HG03135 (cell line): Measurements from ENCODE around the gene POLE.

ENCODE experiments used
- ATAC-seq: cut with Tn5 transposase; IDR thresholded peaks from one replicate; pipeline ENCODE4 v1.9.1; 2021; ENCODE audit warnings: mild to moderate bottlenecking, moderate library complexity; ENCODE audit not compliant: unreplicated experiment

The POLE gene

DNA sequence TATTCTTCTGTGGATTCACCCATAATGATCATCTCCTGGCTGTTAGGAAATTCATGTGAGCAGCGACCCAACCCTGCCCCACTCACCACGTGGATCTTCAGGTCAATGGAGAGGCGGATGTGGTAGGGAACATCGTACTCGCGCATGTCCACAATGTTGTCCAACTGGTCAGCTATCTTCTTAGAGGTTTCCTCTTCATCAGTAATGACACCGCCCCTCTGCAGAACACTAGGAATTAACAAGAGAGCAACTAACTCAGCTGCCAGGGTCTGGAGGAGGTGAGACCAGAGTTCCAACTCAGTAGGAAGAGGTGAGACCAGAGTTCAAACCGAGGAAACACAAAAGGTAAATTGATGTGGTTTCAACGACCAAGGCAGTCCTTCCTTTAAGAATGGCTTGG, 9.7 kb downstream of the POLE start:
- no peak for ATAC-seq

- no peak for ATAC-seq
Measured at GRCh38 chr12:132675757-132676432, 11.2 kb downstream of the POLE start.

- ATAC-seq = no peak
Measured at GRCh38 chr12:132674561-132674960, 12.6 kb downstream of the POLE start.

- no peak for ATAC-seq
Measured at GRCh38 chr12:132673288-132674179, 13.6 kb downstream of the POLE start.

DNA sequence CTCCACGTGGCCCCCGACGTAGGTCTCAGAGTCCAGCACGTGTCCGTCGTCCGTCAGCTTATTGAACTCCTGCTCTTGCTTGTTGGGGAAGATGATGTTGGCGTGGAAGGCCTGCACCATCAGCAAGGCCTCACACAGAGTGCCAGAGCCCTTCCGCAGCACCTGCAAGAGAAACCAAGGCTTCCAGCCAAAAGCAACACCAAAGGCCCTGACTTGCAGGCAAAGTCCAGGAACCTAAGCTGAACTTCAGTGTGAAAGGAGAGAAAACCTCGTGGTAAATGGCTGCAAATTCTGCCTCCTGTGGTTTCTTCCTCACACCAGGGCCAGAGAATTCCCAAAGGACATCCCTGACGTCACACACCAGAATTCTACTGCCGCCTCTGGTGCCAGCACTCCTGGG, 14.5 kb downstream of the POLE start:
- no peak for ATAC-seq

- no peak for ATAC-seq
Measured at GRCh38 chr12:132672116-132672515, 15.0 kb downstream of the POLE start.

DNA sequence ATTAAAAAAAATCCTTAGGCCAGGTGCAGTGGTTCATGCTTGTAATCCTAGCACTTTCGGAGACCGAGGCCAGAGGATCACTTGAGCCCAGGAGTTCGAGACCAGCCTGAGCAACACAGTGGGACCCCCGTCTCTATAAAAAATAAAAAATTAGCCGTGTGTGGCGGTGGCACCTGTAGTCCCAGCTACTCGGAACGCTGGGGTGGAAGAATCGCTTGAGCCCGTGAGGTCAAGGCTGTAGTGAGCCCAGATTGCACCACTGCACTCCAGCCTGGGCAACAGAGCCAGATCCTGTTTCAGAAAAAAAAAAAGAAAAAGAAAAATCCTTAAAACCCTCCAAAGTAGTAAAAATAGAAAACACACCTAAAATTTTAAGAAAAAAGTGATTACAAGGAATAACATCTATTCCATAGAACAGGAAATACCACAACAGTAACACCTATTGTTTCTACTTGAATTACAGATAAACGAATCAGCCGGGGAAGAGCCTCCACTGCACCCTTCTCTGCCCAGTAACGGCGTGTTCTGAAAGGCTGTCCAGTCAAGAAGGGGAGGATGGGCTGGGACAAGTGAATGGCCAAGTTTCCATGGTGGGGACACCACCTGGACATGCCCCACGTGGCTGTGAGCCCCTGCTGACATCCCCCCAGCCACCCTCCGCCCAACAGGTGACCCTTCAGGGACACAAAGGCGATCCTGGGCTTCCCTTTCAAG, 17.8 kb downstream of the POLE start:
- no peak for ATAC-seq

GRCh38 chr12:132668191-132669088, 18.7 kb downstream of the POLE start:
- ATAC-seq = no peak

GRCh38 chr12:132665794-132666193, 21.3 kb downstream of the POLE start:
- ATAC-seq = no peak

- no peak for ATAC-seq
Measured at GRCh38 chr12:132665149-132665491, 22.0 kb downstream of the POLE start.

DNA sequence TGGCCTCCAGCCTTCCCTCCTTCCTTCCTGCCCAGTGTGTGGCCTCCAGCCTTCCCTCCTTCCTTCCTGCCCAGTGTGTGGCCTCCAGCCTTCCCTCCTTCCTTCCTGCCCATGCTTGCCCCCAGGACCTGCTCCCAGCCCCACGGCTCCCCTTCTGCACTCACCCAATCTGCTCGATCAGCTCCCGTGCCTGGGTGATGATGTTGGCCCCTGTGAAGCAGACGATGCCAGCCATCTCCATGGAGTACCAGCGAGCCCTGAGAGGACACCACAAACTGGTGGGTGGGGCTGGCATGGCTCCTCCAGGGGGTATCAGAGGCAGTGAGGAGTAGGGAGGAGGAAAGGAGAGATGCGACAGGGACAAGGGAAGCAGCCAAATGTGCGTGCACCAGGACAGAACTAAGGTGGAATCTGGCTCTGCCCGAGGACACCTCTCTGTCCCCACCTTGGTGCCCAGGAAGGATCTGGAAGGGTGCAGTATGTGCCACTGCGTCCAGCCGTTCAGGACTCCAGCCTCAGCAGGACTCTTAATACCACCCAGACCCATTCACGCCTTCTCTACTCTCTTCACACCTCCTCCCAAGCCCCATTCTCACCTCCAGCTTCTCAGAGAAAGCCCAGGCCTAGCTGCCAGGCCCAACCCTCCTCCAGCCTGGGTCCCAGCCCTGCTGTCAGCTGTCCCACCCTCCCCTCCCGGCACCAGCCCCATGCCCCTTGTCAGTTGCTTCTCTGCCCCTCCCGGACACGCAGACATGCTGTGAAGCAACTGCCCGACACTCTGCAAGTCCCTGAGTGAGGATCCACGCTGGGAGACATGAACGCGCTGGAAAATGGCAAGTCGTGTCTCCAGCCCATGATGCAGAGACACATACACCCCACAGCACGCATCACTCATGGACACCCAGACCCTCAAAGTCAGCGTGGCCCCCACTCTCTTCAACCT, 22.7 kb downstream of the POLE start:
- ATAC-seq = no peak

DNA sequence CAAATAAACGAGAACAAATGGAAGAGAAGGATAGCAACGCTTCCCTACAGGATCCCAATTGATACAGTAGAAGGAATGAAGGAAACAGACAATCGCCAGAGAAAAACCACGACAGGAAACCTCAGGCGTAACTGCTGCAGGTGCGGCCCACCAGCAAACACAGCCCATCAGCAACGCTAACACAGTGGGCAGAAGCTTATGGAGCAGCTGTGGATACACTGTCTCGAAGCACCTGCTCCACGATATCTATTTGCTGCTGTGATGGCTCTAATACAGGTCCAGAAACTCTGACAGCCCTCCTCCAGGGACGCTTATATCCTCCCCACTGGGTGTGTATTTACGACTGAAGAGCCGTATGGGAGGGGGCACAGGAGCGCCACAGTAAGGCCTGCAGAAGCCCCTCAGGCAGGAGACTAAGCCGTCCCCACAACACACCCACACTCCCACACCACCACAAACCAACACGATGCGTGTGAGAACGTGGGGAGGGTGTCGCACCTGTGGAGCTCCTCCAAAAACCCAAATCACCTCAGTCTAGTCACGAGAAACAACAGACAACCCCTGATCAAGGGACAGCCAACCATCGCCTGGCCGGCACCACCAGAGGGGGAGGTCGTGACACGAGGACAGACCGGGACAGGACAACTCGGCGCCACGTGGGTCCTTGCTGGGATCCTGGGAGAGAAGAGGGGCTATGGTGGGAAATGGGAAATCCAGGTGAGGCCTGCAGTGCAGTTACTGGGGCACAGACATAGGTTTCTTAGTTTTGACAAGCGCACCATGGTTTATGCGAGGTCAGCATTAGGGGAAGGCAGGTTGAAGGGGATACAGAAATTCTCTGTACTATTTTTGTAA, 24.0 kb downstream of the POLE start:
- no peak for ATAC-seq

- ATAC-seq = no peak
Measured at GRCh38 chr12:132661972-132662371, 25.2 kb downstream of the POLE start.

DNA sequence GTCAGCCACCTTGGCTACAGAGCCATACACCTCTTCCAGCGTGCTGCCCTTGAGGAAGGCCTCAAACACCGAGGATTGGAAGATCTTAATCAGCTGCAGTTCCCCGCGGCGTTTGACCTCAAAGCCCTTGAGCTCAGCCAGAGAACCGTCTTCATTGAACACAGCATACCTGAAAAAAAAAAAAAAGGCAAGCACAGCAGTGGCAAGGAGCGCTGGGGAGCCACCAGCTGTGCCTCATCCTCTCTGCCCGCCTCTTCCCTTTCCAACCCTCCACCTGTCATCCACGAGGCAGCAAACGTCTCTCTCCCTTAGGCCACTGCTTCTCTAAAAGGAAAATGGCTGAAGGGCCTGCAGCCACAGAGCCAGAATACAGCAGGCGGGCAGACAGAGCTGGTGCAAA, 26.1 kb downstream of the POLE start:
- ATAC-seq = no peak

GRCh38 chr12:132660052-132660451, 27.1 kb downstream of the POLE start:
- no peak for ATAC-seq

GRCh38 chr12:132659146-132659545, 28.0 kb downstream of the POLE start:
- ATAC-seq = no peak

DNA sequence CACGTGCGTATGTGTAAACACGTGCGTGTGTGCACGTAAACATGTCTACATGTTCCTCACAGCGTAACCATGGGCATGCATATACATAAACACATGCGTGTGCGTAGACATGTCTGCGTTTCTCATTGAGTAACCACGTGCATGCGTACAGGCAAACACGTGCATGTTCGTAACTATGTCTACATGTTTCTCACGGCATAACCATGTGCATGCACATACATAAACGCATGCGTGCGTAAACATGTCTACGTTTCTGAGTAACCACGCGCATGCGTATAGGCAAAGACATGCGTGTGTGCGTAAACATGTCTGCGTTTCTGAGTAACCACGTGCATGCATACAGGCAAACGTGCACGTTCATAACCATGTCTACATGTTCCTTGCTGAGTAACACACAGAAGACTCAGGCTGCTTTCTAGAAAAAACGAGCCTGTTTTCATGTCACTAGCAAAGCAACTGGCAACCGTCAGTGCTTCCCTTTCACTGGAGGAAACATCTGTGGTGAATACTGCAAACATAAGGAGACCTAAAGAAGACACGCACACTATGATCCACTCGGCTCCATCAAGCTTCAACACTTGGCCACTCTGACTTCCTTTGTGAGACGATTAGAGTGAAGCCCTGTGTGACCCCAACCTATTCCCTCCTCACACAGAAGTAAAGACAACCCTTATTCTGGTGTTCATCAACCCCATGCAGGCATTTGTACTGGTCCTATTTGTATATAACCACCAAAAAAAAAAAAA, 28.8 kb downstream of the POLE start:
- no peak for ATAC-seq
